GM12878 (cell line): ENCODE data around the gene ZMIZ1. TPM values are rescaled to one million over a fixed set of nuclear protein-coding genes. Genes with fewer than 3 reads are reported as not detected.

ENCODE experiments used
- ATAC-seq: fragments of 200-7000 bp; cut with Tn5 transposase; 3 replicates; pipeline ENCODE4 v1.9.1; 2020; ENCODE audit warnings: mild to moderate bottlenecking, moderate library complexity
- BruUV-seq: library from RNA; stranded (reverse); fragments of 400-500 nt; replicated peaks from 2 replicates; lab custom pipeline; 2021; lab: Mats Ljungman, UMichigan
- CTCF ChIA-PET: fragments of 300-600 bp; sonication (Branson Sonifier 250); formaldehyde crosslinking; extraction: SDS; loops from one replicate; lab custom pipeline; 2021; ENCODE audit warnings: inconsistent platforms; lab: Yijun Ruan, JAX
- POLR2A ChIA-PET: fragments of 350-600 bp; formaldehyde crosslinking; extraction: SDS; loops from one replicate; lab custom pipeline; 2021; ENCODE audit warnings: inconsistent platforms; lab: Charles Lee
- RAD21 ChIA-PET: fragments of 300-600 bp; sonication (Branson Sonifier 250); formaldehyde crosslinking; loops from one replicate; lab custom pipeline; 2023; ENCODE audit warnings: antibody characterized with exemption; ENCODE audit not compliant: unreplicated experiment; lab: Charles Lee
- SMC1A ChIA-PET: fragments of 300-600 bp; sonication (Branson Sonifier 250); formaldehyde crosslinking; loops from one replicate; lab custom pipeline; 2023; ENCODE audit not compliant: unreplicated experiment, uncharacterized antibody; lab: Charles Lee
- DNase-seq: peaks from one replicate; pipeline ENCODE4 v3.0.0-alpha.2; 2011; ENCODE audit warnings: low read depth, low spot score
- FAIRE-seq: peaks from 3 replicates; lab custom pipeline; 2011; peaks lifted over from hg19 to GRCh38; lab: Jason Lieb, UNC
- H2AFZ ChIP-seq: 2 replicates; pipeline ENCODE4 v1.6.0; 2011; ENCODE audit warnings: low read depth, low read length, control low read depth; ENCODE audit not compliant: control insufficient read depth
- H3K27ac ChIP-seq: 2 replicates; pipeline ENCODE4 v1.5.1; 2011; ENCODE audit warnings: control low read depth; ENCODE audit not compliant: control insufficient read depth, insufficient read depth
- H3K27me3 ChIP-seq, 2 experiments: replicated peaks in 1 of 2; 2 replicates each; pipeline versions ENCODE4 v1.6.0 to v1.6.1; 2011; ENCODE audit warnings: low read length in 1 of 2; ENCODE audit not compliant: control insufficient read depth in 2 of 2, insufficient read depth in 2 of 2
- H3K36me3 ChIP-seq, 2 experiments: 2 replicates each; pipeline ENCODE4 v1.5.1; 2011; ENCODE audit warnings: low read length in 1 of 2; ENCODE audit not compliant: control insufficient read depth in 2 of 2, insufficient read depth in 2 of 2
- H3K4me1 ChIP-seq: 2 replicates; pipeline ENCODE4 v1.6.1; 2011; ENCODE audit warnings: mild to moderate bottlenecking, low read length, moderate library complexity, mixed read lengths; ENCODE audit not compliant: control insufficient read depth, insufficient read depth
- H3K4me2 ChIP-seq: 2 replicates; pipeline ENCODE4 v1.6.0; 2011; ENCODE audit warnings: control low read depth; ENCODE audit not compliant: control insufficient read depth, insufficient read depth
- H3K4me3 ChIP-seq: fragments of 200-600 bp; sonication (generic); 2 replicates; pipeline ENCODE4 v1.5.1; 2016
- H3K79me2 ChIP-seq: 2 replicates; pipeline ENCODE4 v1.6.0; 2011; ENCODE audit warnings: low read length; ENCODE audit not compliant: control insufficient read depth, insufficient read depth
- H3K9ac ChIP-seq: 2 replicates; pipeline ENCODE4 v1.8.0; 2011; ENCODE audit warnings: low read length, control low read depth, mixed read lengths; ENCODE audit not compliant: control insufficient read depth, insufficient read depth
- H3K9me3 ChIP-seq: replicated peaks from 3 replicates; pipeline ENCODE4 v1.5.1; 2011; ENCODE audit warnings: mild to moderate bottlenecking, low read length; ENCODE audit not compliant: control insufficient read depth, insufficient read depth
- H4K20me1 ChIP-seq: 2 replicates; pipeline ENCODE4 v1.6.0; 2011; ENCODE audit not compliant: control insufficient read depth, insufficient read depth
- ATF7 ChIP-seq: fragments of 450-650 bp; IDR thresholded peaks from 2 replicates; pipeline ENCODE4 v1.6.1; 2016; ENCODE audit warnings: low read depth, mild to moderate bottlenecking
- BHLHE40 ChIP-seq, 2 experiments: fragments of 450-650 bp in 1 of 2; IDR thresholded peaks; 2 replicates each; pipeline ENCODE4 v1.6.1; 2011 to 2017; ENCODE audit warnings: low read depth in 2 of 2, borderline replicate concordance in 1 of 2, improper control_type of control experiment in 1 of 2, low read length in 1 of 2, mild to moderate bottlenecking in 1 of 2
- NFXL1 ChIP-seq: fragments of 450-650 bp; IDR thresholded peaks from 2 replicates; pipeline ENCODE4 v1.6.1; 2017; ENCODE audit warnings: antibody characterized with exemption, mild to moderate bottlenecking, borderline replicate concordance
- RAD51 ChIP-seq: fragments of 450-650 bp; IDR thresholded peaks from 2 replicates; pipeline ENCODE4 v1.6.1; 2016; ENCODE audit warnings: moderate library complexity, mild to moderate bottlenecking, inconsistent platforms
- RB1 ChIP-seq: fragments of 450-650 bp; formaldehyde crosslinking; IDR thresholded peaks from 2 replicates; pipeline ENCODE4 v1.6.1; 2017; ENCODE audit warnings: mild to moderate bottlenecking, borderline replicate concordance
- SMARCA5 ChIP-seq: fragments of 450-650 bp; IDR thresholded peaks from 2 replicates; pipeline ENCODE4 v1.6.1; 2017; ENCODE audit warnings: mild to moderate bottlenecking
- SPI1 ChIP-seq: IDR thresholded peaks from 2 replicates; pipeline ENCODE4 v1.6.1; 2011; ENCODE audit warnings: low read depth, mild to moderate bottlenecking, low read length, moderate library complexity, borderline replicate concordance; ENCODE audit not compliant: insufficient read depth
- WRNIP1 ChIP-seq: IDR thresholded peaks from 2 replicates; pipeline ENCODE4 v1.6.1; 2011; ENCODE audit warnings: low read depth, low read length, improper control_type of control experiment, borderline replicate concordance
- ZSCAN29 ChIP-seq: fragments of 450-650 bp; IDR thresholded peaks from 2 replicates; pipeline ENCODE4 v1.6.1; 2017; ENCODE audit warnings: mild to moderate bottlenecking, moderate library complexity
- WGBS: methylation state at CpG from one replicate; pipeline ENCODE4 v1.1.6; 2016; ENCODE audit warnings: low lambda C conversion rate; ENCODE audit not compliant: insufficient replicate concordance, insufficient coverage; ENCODE audit errors: missing lambda C conversion rate; 5-methylcytosine and 5-hydroxymethylcytosine counted together
- in situ Hi-C: fragments of 300-500 bp; cut with MboI; formaldehyde crosslinking; loops from 9 replicates; pipeline ENCODE4 v1.14.3; 2018; ENCODE audit warnings: mixed read lengths
- intact Hi-C: fragments of 100-400 bp; cut with micrococcal nuclease; formaldehyde crosslinking; loops from one replicate; pipeline ENCODE4 v1.14.2; 2022; ENCODE audit not compliant: unreplicated experiment
- polyA plus RNA-seq, 11 experiments: library from polyadenylated mRNA; depleted of rRNA in 4 of 11; unstranded in 6 of 11; stranded (reverse) in 5 of 11; fragments of >200 nt; fragmentation: Nextera tagmentation in 4 of 11; fragmentation: Illumina TruSeq in 1 of 11; extraction: Ambion mirVana in 4 of 11; extraction: Trizol in 1 of 11; gene quantifications; 1 replicate in 1 of 11; 2 replicates in 10 of 11; pipeline versions ENCODE4 v1.2.1 to v1.2.3, GENCODE V29; 2011 to 2016; ENCODE audit warnings: inconsistent platforms in 2 of 11, missing spikeins in 2 of 11, low read depth in 1 of 11
- total RNA-seq, 4 experiments: library from RNA; depleted of rRNA in 3 of 4; stranded (reverse); fragments of >200 nt in 3 of 4; fragmentation: Illumina TruSeq in 1 of 4; extraction: Trizol in 1 of 4; gene quantifications; 2 replicates each; pipeline versions ENCODE4 v1.2.1 to v1.2.3, GENCODE V29; 2013 to 2021
- TF ChIP-seq, protein P1 (sequence below): fragments of 450-650 bp; IDR thresholded peaks from 2 replicates; pipeline ENCODE4 v1.6.1; 2014; ENCODE audit warnings: mild to moderate bottlenecking
- TF ChIP-seq, protein P2 (sequence below): IDR thresholded peaks from 2 replicates; pipeline ENCODE4 v1.6.1; 2012; ENCODE audit warnings: low read depth, low read length, improper control_type of control experiment
- TF ChIP-seq, protein P3 (sequence below): IDR thresholded peaks from 2 replicates; pipeline ENCODE4 v1.6.1; 2012; ENCODE audit warnings: low read depth, low read length, improper control_type of control experiment

ZMIZ1 gene
- total and polyA plus RNA-seq, 10 of the 15 experiments (the other 5 are each of a cell fraction or from before 2014, with no cell fraction given), result 3.1 to 82.3 (median 14.9) TPM

DNA sequence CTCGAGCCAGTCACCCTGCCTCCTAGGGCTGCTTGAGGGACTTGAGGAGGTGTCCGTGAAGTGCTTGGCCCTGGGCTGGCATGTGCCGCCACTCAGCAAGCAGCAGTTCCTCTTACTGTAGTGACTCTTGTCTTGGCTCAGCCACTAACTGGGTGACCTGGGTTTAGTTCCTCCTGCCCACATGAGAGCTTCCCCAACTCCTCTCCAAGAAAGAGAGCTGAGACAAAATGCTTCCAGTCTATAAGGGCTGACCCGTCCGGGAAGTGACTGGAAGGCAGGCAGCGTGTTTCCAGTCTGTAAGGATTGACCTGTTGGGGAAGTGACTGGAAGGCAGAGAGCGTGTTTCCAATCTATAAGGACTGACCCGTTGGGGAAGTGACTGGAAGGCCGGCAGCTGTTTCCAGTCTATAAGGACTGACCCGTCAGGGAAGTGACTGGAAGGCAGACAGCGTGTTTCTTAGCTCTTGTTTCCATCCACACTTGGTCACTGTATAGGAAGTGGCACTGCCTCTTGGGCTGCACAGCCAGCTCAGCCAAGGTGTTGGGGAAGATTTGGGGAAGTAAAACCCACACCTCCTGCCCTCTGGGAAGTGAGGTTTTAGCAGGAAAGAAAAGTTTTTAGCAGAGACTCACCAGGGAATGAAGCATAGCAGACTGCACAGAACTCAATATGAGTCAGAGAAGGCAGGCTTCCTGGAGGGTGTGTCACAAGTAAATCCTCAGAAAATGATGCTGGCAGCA, 225.2 kb downstream of the ZMIZ1 start:
- TF ChIP-seq SPI1, result peak; percentile 47; the same call in 1 of the 2 replicates
- no peak for TF ChIP-seq NFXL1
- TF ChIP-seq ATF7, result no peak
- RAD21 ChIA-PET, result interaction anchor here (0.8 to 1.9 kb wide), 5 partner anchors 29 to 94 kb away, joined by 3 to 6 read pairs (median 3); no protein-coding TSS in a partner anchor
- Histone ChIP-seq H3K4me1 (peaks cover 12% of the 10 kb centered on the region), H3K9ac (no peak overlapping the region), H3K9me3 (no peaks in the 10 kb centered on the region), H3K79me2 (no peaks in the 10 kb centered on the region), H2AFZ (no peak overlapping the region), H3K27ac (no peak overlapping the region), H3K27me3 (no peaks in the 10 kb centered on the region), H3K36me3 (peaks cover 32 to 81% of the 10 kb centered on the region in 2 experiments), H3K4me2 (no peak overlapping the region), H3K4me3 (no peak overlapping the region), H4K20me1 (no peaks in the 10 kb centered on the region)
- CTCF ChIA-PET, result interaction anchor here (0.5 to 2.3 kb wide), 14 partner anchors 10 to 192 kb away, joined by 3 to 10 read pairs (median 4); no protein-coding TSS in a partner anchor
- DNase-seq, result no peak
- BruUV-seq, result no TSS peak
- POLR2A ChIA-PET, result interaction anchor here (0.5 to 0.9 kb wide), 2 partner anchors 54 to 92 kb away, joined by 3 to 7 read pairs; no protein-coding TSS in a partner anchor
- FAIRE-seq, result no peak
- in situ Hi-C loops (no loop called here), intact Hi-C loops (no loop called here)
- WGBS, result 55% methylated on average over 11 of the region's 11 CpGs
- SMC1A ChIA-PET, result interaction anchor here (0.7 to 1.8 kb wide), 10 partner anchors 8 to 79 kb away, joined by 3 to 6 read pairs (median 4); partner anchors contain the start of gene PPIF
- ATAC-seq, result peak; percentile 34; the same call in 2 of the 3 replicates

DNA sequence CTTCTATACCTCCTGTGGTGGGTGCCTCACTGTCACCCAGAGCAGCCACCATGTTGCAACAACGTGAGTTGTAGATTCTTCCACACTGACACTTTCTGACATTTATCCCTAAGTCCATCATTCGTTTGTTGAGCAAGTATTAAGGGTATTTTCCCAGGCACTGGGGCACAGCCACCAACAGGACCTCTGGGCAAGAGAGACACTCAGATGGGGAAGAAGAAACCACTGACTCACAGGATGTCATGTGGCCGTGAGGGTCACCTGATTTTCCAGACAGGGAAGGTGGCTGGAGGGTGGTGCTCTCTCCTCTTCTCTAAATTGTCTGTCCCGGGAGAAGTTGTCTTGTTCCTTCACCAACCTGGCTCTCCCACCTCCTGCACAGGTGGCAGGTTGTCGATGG, 226.8 kb downstream of the ZMIZ1 start:
- CTCF ChIA-PET, result interaction anchor here (2.2 kb wide), 1 partner anchor 79 kb away, joined by 10 read pairs; no protein-coding TSS in a partner anchor
- peaks cover 38 to 82% of the 10 kb centered on the region in 2 experiments for H3K36me3 ChIP-seq
- in situ Hi-C loops (no loop called here), intact Hi-C loops (no loop called here)
- 52% methylated on average over 5 of the region's 5 CpGs for WGBS
- H3K79me2 ChIP-seq, result no peaks in the 10 kb centered on the region
- FAIRE-seq (peak; percentile 68), ATAC-seq (no peak), DNase-seq (no peak)
- no peaks in the 10 kb centered on the region for H4K20me1 ChIP-seq
- H3K4me3 ChIP-seq, result no peak overlapping the region
- RAD21 ChIA-PET, result interaction anchor here (0.8 kb wide), 1 partner anchor 9 kb away, joined by 4 read pairs; no protein-coding TSS in a partner anchor
- POLR2A ChIA-PET, result no interaction called here
- BruUV-seq, result no TSS peak
- H3K9ac ChIP-seq, result no peak overlapping the region
- H3K4me2 ChIP-seq, result no peak overlapping the region
- no peak overlapping the region for H2AFZ ChIP-seq
- SMC1A ChIA-PET, result interaction anchor here (1.0 to 1.8 kb wide), 3 partner anchors 9 to 54 kb away, joined by 3 to 6 read pairs (median 4); no protein-coding TSS in a partner anchor
- no peaks in the 10 kb centered on the region for H3K9me3 ChIP-seq
- H3K27me3 ChIP-seq, result no peaks in the 10 kb centered on the region
- H3K27ac ChIP-seq, result no peak overlapping the region
- H3K4me1 ChIP-seq, result peaks cover 12% of the 10 kb centered on the region
- no peak for TF ChIP-seq ZSCAN29
- 0 out of 4 replicates have a peak, but pooled peaks of 1 of the 2 experiments have one; percentile 3 for TF ChIP-seq BHLHE40 (IDR thresholded peaks at IDR 0.05; ENCODE audit: borderline replicate concordance in 1 of 2, low read depth in 2 of 2, low read length in 1 of 2)
- no peak for TF ChIP-seq SMARCA5
- TF ChIP-seq, protein P1, sequence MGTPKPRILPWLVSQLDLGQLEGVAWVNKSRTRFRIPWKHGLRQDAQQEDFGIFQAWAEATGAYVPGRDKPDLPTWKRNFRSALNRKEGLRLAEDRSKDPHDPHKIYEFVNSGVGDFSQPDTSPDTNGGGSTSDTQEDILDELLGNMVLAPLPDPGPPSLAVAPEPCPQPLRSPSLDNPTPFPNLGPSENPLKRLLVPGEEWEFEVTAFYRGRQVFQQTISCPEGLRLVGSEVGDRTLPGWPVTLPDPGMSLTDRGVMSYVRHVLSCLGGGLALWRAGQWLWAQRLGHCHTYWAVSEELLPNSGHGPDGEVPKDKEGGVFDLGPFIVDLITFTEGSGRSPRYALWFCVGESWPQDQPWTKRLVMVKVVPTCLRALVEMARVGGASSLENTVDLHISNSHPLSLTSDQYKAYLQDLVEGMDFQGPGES, result no peak
- TF ChIP-seq, protein P2, sequence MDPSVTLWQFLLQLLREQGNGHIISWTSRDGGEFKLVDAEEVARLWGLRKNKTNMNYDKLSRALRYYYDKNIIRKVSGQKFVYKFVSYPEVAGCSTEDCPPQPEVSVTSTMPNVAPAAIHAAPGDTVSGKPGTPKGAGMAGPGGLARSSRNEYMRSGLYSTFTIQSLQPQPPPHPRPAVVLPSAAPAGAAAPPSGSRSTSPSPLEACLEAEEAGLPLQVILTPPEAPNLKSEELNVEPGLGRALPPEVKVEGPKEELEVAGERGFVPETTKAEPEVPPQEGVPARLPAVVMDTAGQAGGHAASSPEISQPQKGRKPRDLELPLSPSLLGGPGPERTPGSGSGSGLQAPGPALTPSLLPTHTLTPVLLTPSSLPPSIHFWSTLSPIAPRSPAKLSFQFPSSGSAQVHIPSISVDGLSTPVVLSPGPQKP, result no peak
- TF ChIP-seq, protein P3, sequence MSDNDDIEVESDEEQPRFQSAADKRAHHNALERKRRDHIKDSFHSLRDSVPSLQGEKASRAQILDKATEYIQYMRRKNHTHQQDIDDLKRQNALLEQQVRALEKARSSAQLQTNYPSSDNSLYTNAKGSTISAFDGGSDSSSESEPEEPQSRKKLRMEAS, result no peak
- TF ChIP-seq RAD51, result peak; percentile 75
- no peak for TF ChIP-seq RB1
- no peak for TF ChIP-seq WRNIP1
